ENCODE measurements around the gene MPV17L2. TPM values are rescaled to one million over a fixed set of nuclear protein-coding genes. Genes with fewer than 3 reads are reported as not detected.

MPV17L2 gene
- total RNA-seq, 1 donor from 2014 or later, result 17.2 TPM

DNA sequence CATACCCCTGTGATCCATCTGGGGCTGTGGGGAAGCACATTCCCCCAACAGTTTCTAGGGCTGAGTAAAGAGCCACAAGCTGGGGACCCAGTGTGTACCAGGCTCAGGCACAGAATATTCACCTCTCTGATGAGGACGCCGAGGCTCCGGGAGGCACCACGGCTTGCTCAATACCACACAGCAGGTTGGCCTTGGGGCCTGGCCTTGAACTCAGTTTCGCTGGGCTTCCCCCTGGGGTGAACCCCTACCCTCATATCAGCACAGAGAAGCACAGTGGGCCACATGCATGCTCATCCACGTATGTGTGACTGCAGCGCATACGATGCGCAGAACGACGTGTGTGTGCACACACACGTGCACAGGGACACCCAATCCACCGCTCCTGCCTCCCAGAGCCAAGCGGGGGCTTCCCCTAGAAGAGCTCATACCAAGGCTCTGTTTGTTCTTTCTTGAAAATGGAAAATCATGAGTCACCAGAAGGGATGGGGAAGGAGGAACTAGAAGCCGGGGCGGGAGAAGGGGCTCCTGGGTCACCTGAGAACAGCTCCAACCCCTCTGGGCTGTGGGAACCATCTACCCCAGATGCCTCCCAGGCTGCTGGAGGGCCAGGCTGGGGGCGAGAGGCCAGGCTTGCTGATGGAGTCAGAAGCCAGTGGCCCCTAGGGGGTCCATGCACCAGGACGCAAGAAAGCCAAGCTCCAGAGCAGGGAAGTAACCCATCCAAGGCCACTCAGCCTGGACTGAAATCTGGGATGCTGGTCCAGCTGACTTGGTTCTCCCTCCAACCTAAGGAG lies 38.1 kb downstream of the MPV17L2 start:
- Mint-ChIP-seq H3K27me3 (ENCODE audit: low read depth) (peaks cover 83% of the 10 kb centered on the region), H3K36me3 (ENCODE audit: low read depth) (no peaks in the 10 kb centered on the region), H3K27ac (ENCODE audit: unreplicated experiment) (no peak overlapping the region), H3K4me3 (no peak overlapping the region), H3K9me3 (no peaks in the 10 kb centered on the region), H3K4me1 (peaks cover 6% of the 10 kb centered on the region)
- no peak for DNase-seq (ENCODE audit: low read depth, low spot score)
- TF ChIP-seq, protein P1, sequence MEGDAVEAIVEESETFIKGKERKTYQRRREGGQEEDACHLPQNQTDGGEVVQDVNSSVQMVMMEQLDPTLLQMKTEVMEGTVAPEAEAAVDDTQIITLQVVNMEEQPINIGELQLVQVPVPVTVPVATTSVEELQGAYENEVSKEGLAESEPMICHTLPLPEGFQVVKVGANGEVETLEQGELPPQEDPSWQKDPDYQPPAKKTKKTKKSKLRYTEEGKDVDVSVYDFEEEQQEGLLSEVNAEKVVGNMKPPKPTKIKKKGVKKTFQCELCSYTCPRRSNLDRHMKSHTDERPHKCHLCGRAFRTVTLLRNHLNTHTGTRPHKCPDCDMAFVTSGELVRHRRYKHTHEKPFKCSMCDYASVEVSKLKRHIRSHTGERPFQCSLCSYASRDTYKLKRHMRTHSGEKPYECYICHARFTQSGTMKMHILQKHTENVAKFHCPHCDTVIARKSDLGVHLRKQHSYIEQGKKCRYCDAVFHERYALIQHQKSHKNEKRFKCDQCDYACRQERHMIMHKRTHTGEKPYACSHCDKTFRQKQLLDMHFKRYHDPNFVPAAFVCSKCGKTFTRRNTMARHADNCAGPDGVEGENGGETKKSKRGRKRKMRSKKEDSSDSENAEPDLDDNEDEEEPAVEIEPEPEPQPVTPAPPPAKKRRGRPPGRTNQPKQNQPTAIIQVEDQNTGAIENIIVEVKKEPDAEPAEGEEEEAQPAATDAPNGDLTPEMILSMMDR (conservative IDR thresholded peaks at IDR 0.05), result no peak

DNA sequence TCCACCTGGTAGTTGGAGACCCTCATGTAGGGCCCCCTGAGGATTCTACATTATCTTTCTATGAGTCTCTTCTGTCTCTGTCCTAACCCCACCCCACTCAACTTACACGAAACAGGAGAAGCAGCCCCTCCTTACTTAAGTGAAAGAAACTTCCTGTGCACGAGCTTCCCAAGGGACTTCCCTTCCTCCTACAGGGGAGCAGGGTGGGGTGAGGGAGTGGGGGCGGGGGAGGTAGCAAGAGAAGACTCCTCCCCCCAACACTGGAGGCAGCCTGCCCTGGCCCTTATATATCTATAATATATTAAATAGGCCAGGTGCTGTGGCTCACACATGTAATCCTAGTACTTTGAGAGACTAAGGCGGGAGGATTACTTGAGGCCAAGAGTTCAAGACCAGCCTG lies 38.8 kb downstream of the MPV17L2 start:
- peaks cover 6% of the 10 kb centered on the region for H3K4me1 Mint-ChIP-seq
- H3K4me3 Mint-ChIP-seq, result no peak overlapping the region
- no peak overlapping the region for H3K27ac Mint-ChIP-seq (ENCODE audit: unreplicated experiment)
- H3K27me3 Mint-ChIP-seq (ENCODE audit: low read depth), result peaks cover 85% of the 10 kb centered on the region
- no peaks in the 10 kb centered on the region for H3K9me3 Mint-ChIP-seq
- no peak for DNase-seq (ENCODE audit: low read depth, low spot score)
- H3K36me3 Mint-ChIP-seq (ENCODE audit: low read depth), result no peaks in the 10 kb centered on the region
- TF ChIP-seq, protein P1 (conservative IDR thresholded peaks at IDR 0.05), result no peak

DNA sequence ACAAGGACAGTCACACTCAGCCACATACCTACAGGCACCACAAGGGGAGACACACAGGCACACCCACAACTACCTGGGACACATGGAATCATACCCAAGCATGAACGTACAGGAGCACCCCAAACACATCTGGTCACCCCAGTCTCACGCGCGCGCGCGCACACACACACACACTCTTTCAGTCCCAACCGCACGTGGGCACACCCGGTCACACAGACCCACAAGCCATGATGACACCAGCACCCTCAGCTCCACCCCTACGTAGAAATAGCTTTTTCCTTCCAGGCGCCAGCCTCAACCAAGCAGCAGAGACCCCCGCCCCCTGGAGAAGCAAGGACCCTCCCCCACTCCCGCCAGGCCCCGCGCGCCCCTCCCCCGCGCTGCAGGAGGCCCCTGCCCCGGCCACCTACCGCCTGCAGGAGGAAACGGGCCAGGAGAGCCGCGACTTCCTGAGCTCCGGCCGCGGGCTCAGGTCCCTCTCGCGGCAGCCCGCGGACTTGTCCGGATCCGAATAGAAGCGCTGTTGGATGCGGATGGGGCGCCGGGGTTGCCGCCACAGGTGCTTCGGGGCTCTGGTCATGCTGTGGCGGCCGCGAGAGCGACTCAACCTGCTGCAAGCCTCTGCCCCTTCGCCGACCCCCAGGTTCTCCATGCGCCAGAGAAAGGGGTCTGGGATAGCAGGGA lies 39.7 kb downstream of the MPV17L2 start:
- peak overlapping the region; percentile 57 for H3K4me3 Mint-ChIP-seq
- H3K27ac Mint-ChIP-seq (ENCODE audit: unreplicated experiment), result no peak overlapping the region
- H3K36me3 Mint-ChIP-seq (ENCODE audit: low read depth), result no peaks in the 10 kb centered on the region
- TF ChIP-seq, protein P1 (conservative IDR thresholded peaks at IDR 0.05), result peak; percentile 43
- peaks cover 81% of the 10 kb centered on the region for H3K27me3 Mint-ChIP-seq (ENCODE audit: low read depth)
- no peaks in the 10 kb centered on the region for H3K9me3 Mint-ChIP-seq
- no peak for DNase-seq (ENCODE audit: low read depth, low spot score)
- peaks cover 6% of the 10 kb centered on the region for H3K4me1 Mint-ChIP-seq

DNA sequence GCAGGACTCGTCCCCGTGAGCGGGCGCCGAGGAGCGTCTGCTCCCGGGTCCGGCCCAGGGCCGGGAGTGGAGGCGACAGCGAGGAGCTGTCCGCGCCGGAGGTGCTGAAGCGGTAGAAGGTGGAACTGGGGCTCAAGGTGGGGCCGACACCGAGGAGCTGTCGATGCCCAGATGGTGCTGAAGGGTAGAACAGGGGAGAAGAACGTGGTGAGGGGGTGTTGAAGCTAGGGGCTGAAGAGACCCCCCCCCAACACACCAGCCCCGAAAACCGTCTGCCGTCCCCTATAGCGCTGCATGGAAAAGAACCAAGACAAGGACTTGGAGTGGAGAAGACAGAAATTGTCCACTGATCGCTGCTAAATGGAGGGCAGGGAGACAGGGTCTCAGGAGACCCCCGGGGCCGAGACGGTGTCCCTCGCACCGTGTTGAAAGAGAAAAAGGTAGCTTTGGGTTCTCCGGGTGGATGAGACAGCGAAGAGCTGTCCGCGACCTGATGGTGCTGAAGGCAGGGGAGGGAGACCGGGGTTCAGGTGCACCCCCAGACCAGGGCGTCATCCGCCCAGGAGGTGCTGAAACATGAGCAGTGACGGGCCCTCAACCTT lies 40.3 kb downstream of the MPV17L2 start:
- H3K4me1 Mint-ChIP-seq, result peaks cover 6% of the 10 kb centered on the region
- H3K27ac Mint-ChIP-seq (ENCODE audit: unreplicated experiment), result no peak overlapping the region
- no peak overlapping the region for H3K4me3 Mint-ChIP-seq
- DNase-seq (ENCODE audit: low read depth, low spot score), result peak; percentile 77
- peaks cover 75% of the 10 kb centered on the region for H3K27me3 Mint-ChIP-seq (ENCODE audit: low read depth)
- H3K36me3 Mint-ChIP-seq (ENCODE audit: low read depth), result no peaks in the 10 kb centered on the region
- TF ChIP-seq, protein P1 (conservative IDR thresholded peaks at IDR 0.05), result no peak
- no peaks in the 10 kb centered on the region for H3K9me3 Mint-ChIP-seq

DNA sequence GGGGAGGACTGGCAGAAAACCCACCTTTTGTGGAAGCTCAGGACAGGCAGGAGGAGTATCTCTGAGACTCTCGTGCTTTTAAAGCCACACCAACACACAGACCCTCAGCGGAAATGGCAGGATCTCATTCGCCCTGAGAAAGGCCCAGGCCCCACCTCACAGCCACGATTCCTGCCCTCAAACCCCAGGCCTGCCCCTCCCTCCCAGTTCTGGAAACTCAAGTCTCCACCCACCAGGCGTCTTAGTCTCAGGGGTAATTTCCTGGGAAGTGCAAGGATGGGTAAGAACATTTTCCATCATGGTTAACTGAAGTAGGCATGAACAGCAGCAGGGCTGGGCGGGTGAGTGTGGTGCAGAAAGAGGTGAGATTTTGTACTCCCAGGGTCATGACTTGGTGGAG lies 41.2 kb downstream of the MPV17L2 start:
- Mint-ChIP-seq H3K36me3 (ENCODE audit: low read depth) (no peaks in the 10 kb centered on the region), H3K4me3 (no peak overlapping the region), H3K27me3 (ENCODE audit: low read depth) (peaks cover 80% of the 10 kb centered on the region), H3K27ac (ENCODE audit: unreplicated experiment) (no peak overlapping the region), H3K9me3 (no peaks in the 10 kb centered on the region), H3K4me1 (peaks cover 6% of the 10 kb centered on the region)
- no peak for DNase-seq (ENCODE audit: low read depth, low spot score)
- TF ChIP-seq, protein P1 (conservative IDR thresholded peaks at IDR 0.05), result no peak
